HK-2 (cell line): Measurements from ENCODE around the gene NUP214.
"Not testable (repeated sequence)": the region's sequence is repeated elsewhere in the genome, so short reads cannot be mapped to it uniquely, and the experiment has no call there.

Experiments used
- DNase-seq: peaks from one replicate; pipeline ENCODE4 v3.0.0-alpha.2; 2018; ENCODE audit not compliant: unreplicated experiment

Gene NUP214

DNA sequence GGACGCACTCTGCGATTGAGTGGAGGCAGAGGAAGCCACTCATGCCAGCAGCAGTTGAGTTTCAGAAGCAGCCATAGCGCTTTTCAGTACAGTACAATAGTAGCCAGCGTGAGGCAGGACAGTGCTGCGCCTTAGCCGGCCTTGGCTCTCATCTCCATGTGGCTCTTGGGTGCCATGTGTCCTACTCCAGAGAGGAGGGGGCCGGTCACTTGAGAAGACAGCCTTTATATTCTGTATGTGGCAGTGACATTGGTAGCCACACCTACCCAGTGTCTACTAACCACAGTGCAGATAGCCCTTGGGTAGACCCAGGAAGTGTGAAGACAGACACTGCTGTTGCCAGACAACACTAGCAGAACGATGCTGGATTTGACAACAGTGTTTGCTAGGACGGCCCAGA lies 108.6 kb downstream of the NUP214 start:
- DNase-seq, result no peak

DNA sequence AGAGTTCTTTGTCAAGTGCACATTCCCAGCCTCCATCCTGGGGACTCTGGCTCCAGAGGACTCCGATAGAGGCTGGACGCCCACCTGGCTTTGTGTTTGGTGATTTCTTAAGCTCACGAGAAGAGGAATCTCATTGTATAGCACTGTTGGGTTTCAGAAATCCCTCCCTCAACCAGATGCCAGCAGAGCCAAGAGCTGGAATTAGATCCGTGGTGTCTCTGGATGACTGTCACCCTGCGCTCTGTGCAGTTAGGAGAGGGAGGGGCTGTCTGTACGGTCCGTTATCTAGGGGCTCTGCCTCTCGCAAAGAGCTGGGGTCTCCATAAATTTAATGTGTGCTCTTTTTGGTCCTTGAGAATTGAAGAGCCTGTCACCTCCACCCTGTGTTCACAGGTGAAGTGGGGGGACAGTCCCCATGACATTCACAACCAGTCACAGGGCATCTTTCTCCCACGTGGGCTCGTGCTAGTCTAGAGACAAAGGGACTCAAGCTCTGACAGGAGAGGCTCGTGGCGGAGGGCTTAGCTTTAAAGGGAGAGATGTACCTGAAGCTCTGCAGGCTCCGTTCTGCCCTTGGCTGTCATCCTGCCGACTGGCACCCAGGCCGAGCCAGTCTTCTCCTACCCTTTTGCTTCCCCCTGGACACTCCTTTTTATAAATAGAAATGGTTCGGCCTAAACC lies 109.6 kb downstream of the NUP214 start:
- DNase-seq, result no peak

GRCh38 chr9:131235480-131235851 lies 110.1 kb downstream of the NUP214 start:
- no peak for DNase-seq

GRCh38 chr9:131236161-131236560 lies 110.8 kb downstream of the NUP214 start:
- DNase-seq, result no peak

- DNase-seq, result no peak
Observed at GRCh38 chr9:131236761-131237160, 111.4 kb downstream of the NUP214 start.

DNA sequence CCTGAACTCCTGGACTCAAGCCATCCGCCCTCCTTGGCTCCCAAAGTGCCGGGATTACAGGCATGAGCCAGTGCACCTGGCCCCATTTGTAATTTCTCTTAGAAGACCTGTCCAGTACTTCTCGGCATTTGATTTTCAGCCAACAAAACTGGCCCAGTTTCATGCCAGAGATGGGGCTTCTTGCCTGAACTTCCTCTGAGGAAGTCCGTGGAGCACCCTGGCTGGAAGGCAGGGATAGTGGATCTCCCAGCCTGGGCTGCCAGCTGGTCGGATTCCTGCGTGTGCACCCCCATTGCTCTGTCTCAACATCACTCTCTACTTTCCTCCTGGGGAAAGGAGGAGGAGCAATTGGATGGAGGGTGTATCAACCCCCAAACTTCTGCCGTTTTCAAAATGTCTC lies 111.9 kb downstream of the NUP214 start:
- DNase-seq, result no peak

DNA sequence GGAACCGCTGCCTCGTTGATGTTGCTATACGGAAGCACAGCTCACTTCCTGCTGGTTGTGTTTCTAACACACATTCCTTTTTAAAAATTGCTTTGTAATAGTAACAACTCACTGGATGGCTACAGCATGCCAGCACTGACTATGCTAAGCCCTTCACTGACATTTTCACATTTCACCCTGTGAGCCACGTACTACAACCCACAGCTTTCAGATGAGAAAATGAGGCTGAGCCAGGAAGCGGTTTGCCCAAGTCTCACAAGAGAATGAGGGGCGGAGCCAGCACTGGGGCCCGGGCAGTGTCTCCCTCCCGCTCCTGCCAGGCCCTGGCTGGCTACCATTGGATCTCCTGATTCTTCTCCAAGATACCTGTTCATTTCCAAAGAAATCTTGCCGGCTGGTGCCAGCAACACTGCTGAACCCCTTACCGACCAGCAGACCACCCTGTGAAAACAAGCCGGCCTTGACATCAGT lies 112.6 kb downstream of the NUP214 start:
- peak; percentile 43 for DNase-seq

GRCh38 chr9:131238402-131239021 lies 113.1 kb downstream of the NUP214 start:
- no peak for DNase-seq

- no peak for DNase-seq
Observed at GRCh38 chr9:131239161-131239975, 114.0 kb downstream of the NUP214 start.

GRCh38 chr9:131240047-131240921 lies 114.9 kb downstream of the NUP214 start:
- DNase-seq, result no peak

DNA sequence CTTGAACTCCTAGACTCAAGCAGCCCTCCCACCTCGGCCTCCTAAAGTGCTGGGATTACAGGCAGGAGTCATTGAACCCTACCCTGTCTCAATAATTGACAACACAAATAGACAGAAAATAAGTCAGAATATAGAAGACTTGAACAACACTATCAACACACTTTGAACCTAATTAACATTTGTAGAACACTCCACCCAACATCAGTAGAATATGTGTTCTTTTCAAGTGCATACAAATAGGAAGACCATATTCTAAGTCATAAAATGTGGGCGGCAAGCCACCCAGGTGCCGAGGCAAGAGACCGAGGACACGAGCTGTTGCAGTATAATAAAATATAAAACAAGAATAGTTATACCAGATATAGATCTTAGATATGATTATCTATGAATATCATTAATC lies 118.9 kb downstream of the NUP214 start:
- not testable (repeated sequence) for DNase-seq

DNA sequence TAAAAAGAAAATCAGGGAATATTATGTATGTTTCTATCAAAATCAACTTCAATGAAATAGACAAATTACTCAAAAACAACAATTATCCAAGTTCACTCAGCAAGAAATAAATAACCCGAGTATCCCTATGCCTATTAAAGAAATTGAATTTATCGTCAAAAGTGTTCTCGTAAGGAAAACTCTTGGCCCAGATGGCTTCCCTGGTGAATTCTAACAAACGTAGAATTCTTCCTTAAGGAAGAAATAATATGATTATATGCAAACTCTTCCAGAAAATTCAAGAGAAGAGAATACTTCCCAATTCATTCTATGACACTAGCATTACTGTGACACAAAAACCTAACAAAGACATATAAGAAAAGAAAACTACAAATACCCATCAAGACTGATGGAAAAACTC lies 121.2 kb downstream of the NUP214 start:
- DNase-seq, result no peak

GRCh38 chr9:131252120-131252519 lies 126.7 kb downstream of the NUP214 start:
- DNase-seq, result no peak

- no peak for DNase-seq
Observed at GRCh38 chr9:131253891-131254491, 128.6 kb downstream of the NUP214 start.

GRCh38 chr9:131254626-131255025 lies 129.2 kb downstream of the NUP214 start:
- no peak for DNase-seq

GRCh38 chr9:131255676-131256197 lies 130.4 kb downstream of the NUP214 start:
- DNase-seq, result no peak

- no peak for DNase-seq
Observed at GRCh38 chr9:131257266-131258025, 132.1 kb downstream of the NUP214 start.

DNA sequence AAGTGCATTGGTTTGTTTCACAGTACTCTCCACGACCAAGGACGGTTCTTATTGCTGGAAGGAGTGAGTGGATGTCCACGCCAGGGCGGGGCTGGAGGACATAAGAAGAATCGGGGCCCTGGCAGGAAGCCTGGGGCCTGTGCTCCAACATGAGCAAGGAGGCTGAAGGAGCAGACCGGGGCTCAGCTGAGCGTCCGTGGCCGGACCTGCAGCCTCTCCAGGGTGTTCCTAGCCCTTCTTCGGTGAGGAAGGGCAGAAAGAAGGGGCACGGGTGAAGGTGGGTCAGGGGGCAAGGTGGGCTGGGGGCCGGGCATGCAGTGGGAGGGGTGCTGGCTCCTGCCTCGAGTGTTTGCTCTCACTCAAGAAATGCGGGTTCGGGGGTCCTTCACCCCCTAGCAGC lies 132.8 kb downstream of the NUP214 start:
- no peak for DNase-seq

GRCh38 chr9:131258698-131259431 lies 133.5 kb downstream of the NUP214 start:
- no peak for DNase-seq

GRCh38 chr9:131259432-131259898 lies 134.1 kb downstream of the NUP214 start:
- DNase-seq, result no peak
